TTC549 (cell line): ENCODE data around the gene UBA1.
A peak's percentile ranks its signal among the peaks of the same experiment; 100 is the strongest.

Experiments used
- FAIRE-seq: peaks from 2 replicates; lab custom pipeline; 2012; peaks lifted over from hg19 to GRCh38; lab: Jason Lieb, UNC

UBA1 gene

GRCh38 chrX:47189906-47190305, 3.7 kb upstream of the UBA1 start:
- no peak for FAIRE-seq

- peak; percentile 36 for FAIRE-seq
Measured at GRCh38 chrX:47190445-47191269, 3.0 kb upstream of the UBA1 start.

- no peak for FAIRE-seq
Measured at GRCh38 chrX:47191331-47191730, 2.3 kb upstream of the UBA1 start.

GRCh38 chrX:47191806-47192401, 1.7 kb upstream of the UBA1 start:
- no peak for FAIRE-seq

- FAIRE-seq = no peak
Measured at GRCh38 chrX:47194194-47194787, 662 bp downstream of the UBA1 start.

GRCh38 chrX:47196098-47196497, 2.5 kb downstream of the UBA1 start:
- FAIRE-seq = no peak

- no peak for FAIRE-seq
Measured at GRCh38 chrX:47197526-47197925, 3.9 kb downstream of the UBA1 start.

GRCh38 chrX:47198026-47198686, 4.5 kb downstream of the UBA1 start:
- no peak for FAIRE-seq

- FAIRE-seq = no peak
Measured at GRCh38 chrX:47198687-47199080, 5.1 kb downstream of the UBA1 start.

GRCh38 chrX:47199286-47199685, 5.7 kb downstream of the UBA1 start:
- no peak for FAIRE-seq

GRCh38 chrX:47200385-47201150, 6.9 kb downstream of the UBA1 start:
- no peak for FAIRE-seq

- no peak for FAIRE-seq
Measured at GRCh38 chrX:47201345-47201944, 7.8 kb downstream of the UBA1 start.

GRCh38 chrX:47202316-47202715, 8.7 kb downstream of the UBA1 start:
- FAIRE-seq = no peak

- no peak for FAIRE-seq
Measured at GRCh38 chrX:47202877-47203276, 9.2 kb downstream of the UBA1 start.

GRCh38 chrX:47204970-47205369, 11.3 kb downstream of the UBA1 start:
- no peak for FAIRE-seq

- no peak for FAIRE-seq
Measured at GRCh38 chrX:47206316-47206715, 12.7 kb downstream of the UBA1 start.

GRCh38 chrX:47208108-47208507, 14.5 kb downstream of the UBA1 start:
- FAIRE-seq = no peak

- no peak for FAIRE-seq
Measured at GRCh38 chrX:47209508-47210238, 16.0 kb downstream of the UBA1 start.

GRCh38 chrX:47210661-47211425, 17.2 kb downstream of the UBA1 start:
- FAIRE-seq = no peak
